ENCODE data around the gene TNNC1.
A peak's percentile ranks its signal among the peaks of the same experiment; 100 is the strongest.

Gene TNNC1

DNA sequence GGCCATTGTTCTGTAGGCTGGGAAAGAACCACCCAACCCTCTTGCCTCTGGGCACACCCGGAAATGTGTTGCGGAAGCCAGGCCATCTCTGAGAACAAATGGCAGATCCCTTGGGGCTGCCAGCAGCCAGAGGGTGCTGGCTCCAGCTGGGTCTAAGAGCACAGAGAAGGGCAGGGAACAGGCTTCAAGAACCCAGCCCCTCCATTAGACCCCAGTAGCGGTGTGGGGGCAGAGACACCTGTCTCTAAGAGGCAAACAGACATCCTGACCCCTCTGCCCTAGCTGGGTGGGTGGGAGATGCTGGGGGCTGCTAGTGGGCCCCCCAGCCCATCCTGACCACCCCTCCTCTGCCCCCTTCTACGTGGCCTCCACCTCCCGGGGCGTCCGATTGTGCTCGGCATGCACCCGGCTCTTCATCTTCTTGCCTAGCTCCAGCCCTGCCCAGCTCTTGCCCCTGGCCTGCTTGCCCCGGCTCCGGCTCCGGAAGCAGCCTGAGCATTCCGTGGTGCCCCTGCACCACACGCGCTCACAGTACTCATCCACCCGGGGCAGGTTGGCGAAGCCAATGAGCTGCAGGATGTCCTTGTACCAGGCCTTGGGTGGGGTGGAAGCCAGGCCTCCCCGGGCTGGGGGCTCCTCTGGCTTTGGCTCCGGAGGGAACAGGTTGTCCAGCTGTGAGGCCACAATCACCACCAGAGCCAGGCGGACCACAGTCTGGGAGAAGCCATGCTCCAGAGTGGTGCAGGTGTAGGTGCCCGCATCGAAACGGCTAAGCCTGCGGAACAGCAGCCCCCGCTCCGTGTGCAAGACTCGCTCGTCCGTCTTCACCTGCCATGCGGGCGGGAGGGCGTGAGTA is 18.4 kb downstream of the TNNC1 start:
- Histone ChIP-seq H3K4me3 (no peak overlapping the region), H3K27ac (peak overlapping the region in 2 of 21 experiments; percentile 4 to 69)

DNA sequence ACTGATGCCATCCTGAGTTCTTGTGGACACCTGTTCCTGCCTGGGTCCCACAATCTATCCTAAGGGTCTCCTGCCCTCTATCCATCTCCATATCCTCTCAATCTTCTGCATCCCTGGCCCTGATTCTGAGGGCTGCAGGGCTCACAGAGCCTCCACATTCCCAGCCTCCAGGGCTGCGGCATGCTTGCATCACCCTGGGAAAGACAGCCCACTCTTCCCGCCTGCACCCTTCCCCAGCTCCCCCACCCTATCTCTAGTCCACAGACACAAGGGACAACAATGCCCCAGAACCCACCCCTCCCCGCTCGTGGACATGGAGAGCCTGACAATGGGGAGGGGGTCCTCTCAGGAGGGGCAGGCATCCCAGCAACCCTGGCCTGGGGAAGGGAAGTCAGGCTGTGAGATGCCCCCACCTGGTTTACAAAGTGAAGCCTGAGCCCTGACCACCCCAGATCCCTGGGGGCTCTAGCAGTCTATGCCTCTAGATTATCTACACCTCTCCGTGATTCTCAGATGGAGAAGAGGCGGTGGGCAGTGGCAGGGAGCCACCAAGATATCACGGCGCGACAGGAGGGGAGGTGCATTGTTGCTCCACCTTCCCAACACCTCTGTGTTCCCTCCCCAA is 19.2 kb downstream of the TNNC1 start:
- Histone ChIP-seq H3K27ac (peak overlapping the region in 5 of 21 experiments; percentile 21 to 70 (median 63)), H3K4me3 (no peak overlapping the region)

DNA sequence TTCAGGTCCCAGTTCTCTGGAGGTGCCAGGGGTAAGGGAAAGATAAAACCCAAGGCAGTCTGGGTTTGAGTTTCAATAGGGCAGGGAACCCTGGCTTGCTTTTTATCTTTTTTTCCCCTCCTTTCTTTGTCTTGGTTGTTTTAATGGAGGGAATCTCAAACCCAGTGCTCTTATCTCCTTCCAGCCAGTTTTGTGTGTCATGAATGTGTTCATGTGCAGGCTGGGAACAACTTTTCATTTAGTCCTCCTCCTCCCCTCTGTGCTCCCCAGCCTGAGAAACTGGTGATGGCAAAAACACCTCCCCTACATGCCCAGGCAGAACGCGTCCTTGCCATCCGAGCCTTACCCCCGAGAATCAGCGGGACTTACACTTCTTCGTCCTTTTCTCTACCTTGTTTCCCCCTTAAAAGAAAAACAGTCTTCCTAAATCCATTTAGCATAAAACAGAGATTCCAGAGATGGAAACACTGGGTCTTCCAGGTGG is 19.8 kb downstream of the TNNC1 start:
- H3K27ac ChIP-seq = peak overlapping the region in 11 of 21 experiments; percentile 9 to 70 (median 51)
- no peak overlapping the region for H3K4me3 ChIP-seq

DNA sequence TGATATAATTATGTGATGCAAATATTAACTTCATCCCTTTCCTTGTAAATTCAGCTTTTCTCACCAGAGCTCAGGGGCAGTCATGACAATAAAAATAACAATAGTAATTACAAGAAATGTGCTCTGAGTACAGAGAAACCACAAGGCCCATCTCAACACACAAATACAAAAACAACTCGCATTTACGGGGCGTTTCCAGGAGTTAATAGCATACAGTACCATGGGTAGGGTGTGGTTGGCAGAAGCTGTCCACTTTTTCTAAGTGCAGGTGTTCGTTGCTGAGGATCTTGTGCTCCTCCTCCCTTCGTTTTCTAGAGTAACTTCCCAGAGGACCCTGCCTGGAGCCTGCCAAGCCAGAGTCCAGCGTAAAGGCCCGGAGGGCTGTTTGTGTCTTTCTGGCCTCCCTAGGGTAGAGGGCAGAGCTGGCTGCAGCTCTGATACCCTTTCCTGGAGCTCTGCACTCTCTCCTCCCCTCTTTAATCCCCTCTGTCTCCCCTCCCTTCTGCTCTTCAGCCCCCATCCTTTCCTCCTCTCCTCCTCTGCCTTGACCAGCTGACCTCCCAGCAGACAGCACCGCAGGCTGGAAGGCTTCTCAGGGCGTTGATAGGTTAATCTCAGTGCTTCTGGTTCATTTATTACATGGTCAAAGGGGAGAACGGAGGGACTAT is 20.4 kb downstream of the TNNC1 start:
- H3K27ac ChIP-seq = peak overlapping the region in 11 of 21 experiments; percentile 9 to 70 (median 51)

DNA sequence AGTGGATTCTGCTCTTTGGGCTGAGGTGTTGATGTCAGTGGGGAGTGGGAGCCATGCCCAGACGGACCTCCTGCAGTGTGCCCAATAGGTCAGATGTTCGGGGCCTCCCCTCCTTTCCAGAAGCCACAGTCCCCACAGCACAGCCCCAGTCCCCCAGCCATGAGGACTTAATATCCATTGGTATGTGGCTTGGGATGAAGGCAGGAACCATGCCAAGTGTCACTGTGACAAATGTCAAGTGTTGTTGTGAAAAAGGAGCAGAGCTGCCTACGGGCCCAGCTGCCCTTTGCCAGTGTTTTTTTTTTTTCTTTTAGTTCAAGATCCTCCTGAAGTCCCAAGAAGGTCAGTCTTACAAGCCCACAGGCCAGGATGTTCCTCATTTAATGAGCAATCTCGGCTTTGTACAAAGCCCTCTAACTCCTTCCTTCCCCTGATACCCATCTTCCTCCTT is 21.1 kb downstream of the TNNC1 start:
- peak overlapping the region in 8 of 21 experiments; percentile 6 to 70 (median 56) for H3K27ac ChIP-seq
- H3K4me3 ChIP-seq = no peak overlapping the region

More for the DNA sequence above, 20.4 kb downstream of the TNNC1 start:
- H3K4me3 ChIP-seq = no peak overlapping the region

DNA sequence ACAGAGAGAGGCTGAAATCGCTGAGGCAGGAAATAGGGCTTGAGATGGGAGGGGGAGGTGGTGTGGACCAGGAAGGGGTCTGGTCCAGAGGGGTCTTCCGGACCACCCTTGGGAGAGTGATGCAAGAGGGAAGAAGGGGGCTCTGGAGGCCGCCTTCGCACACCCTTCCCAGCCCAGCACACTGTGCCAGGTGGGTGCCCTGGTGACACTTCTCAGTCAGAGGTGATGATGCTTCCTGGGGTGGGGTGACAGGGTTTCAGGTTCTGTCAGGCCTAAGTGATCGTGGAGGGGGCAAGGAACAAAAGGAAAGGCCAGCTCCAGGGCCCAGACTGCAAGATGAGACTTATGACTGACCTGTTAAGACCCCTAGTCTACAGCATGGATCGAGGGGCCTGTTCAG is 21.6 kb downstream of the TNNC1 start:
- H3K4me3 ChIP-seq = no peak overlapping the region
- peak overlapping the region in 9 of 21 experiments; percentile 3 to 70 (median 51) for H3K27ac ChIP-seq

DNA sequence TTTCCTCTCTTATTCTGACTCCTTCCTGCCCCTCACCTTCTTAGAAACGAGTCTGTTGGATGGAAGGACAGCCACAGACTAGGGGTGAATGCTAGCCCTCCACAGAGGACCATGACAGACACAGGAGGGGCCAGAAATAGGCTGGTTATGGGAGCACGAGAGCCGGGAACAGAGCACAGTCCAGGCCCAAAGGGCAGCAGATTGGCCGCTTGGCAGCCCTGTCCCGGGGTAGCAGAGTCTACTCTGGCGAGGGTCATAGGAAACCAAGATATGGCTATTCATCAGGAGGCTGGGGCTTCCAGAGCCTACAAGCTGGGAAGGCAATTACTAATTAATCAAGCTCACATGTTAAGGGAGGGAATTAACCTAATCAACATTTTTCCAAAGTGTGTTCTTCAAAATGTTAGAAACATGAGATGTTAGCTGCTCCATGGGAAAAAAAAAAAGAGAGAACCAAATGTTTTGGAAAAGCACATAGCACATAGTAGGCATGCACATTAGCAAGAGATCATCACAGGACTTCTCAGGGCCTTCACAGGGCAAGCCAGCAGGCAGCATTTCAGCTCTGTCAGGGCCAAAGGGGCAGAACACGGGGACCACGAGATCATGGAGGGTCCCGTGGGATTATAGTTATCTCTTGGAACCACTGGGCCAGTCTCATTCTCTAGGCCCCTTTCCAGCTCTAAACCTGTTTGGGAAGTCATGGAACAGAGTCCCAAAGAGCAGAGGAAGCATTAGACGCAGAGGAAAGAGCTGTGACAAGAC is 22.2 kb downstream of the TNNC1 start:
- peak overlapping the region in 10 of 21 experiments; percentile 3 to 70 (median 46) for H3K27ac ChIP-seq

DNA sequence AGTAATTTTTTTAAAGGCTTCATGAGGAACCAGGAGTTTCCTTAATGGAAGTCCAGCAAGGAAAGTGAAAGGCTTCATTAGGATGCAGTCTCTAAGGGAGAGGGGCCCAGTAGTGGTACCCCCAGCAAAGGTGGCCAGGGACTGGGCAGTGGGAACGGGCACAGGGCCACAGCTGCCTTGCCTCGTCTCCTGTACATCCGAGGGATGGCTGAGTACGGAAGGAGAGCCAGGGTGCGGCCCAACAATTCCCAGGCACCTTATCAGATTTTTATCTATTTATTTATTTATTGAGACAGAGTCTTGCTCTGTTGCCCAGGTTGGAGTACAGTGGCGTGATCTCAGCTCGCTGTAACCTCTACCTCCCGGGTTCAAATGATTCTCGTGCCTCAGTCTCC is 23.4 kb downstream of the TNNC1 start:
- Histone ChIP-seq H3K27ac (peak overlapping the region in 1 of 21 experiments; percentile 35), H3K4me3 (no peak overlapping the region)

More for the DNA sequence above, 22.2 kb downstream of the TNNC1 start:
- no peak overlapping the region for H3K4me3 ChIP-seq

DNA sequence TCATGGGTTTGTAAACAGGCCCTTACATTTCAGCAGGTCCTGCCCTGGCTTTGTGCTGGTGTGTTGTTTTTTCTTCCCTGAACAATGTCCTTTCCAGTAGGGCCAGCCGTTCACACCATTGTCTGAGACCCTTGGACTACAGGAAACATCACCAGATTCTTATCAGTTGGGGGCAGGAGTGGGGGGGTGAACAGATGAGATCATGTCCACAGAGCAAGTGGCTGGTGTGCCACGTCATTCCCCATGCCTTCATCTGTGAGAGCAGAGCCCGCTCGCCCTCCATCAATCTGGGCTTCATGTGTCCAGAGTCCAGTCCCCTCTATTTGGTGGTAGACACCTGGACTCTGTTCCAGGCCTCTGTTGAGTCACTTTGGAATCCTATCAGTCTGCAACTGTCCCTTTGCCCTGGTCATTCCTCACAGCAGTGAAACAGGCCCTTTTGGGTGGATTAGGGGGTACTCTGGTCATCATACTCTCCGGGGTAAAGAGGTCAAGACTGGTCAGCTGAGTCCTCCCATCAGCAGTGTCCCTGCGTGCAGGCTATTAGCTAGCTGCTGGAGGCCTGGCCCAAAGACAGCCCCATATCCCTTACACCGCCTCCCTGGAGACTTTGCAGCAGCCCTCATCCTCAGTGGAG is 23.9 kb downstream of the TNNC1 start:
- Histone ChIP-seq H3K4me3 (no peak overlapping the region), H3K27ac (peak overlapping the region in 1 of 21 experiments; percentile 35)

DNA sequence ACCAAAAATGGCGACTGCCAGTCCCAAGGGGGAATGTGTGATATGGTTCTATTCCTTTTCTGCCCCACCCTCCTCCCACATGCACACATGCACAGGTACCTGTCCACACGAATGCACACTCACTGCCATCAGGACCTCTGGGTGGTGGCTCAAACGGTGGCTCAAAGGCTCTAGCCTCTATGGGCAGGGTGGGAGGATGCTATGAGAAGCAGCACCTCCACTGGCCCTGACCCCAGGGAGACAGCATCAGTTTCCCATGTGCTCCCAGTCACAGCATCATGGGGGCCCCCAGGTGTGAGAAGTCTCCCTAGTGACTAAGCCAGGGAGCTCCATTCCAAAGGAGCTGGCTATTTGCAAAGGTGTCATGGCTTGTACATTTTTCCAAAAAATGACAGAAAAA is 24.8 kb downstream of the TNNC1 start:
- peak overlapping the region in 2 of 21 experiments; percentile 14 for H3K27ac ChIP-seq
- H3K4me3 ChIP-seq = no peak overlapping the region

DNA sequence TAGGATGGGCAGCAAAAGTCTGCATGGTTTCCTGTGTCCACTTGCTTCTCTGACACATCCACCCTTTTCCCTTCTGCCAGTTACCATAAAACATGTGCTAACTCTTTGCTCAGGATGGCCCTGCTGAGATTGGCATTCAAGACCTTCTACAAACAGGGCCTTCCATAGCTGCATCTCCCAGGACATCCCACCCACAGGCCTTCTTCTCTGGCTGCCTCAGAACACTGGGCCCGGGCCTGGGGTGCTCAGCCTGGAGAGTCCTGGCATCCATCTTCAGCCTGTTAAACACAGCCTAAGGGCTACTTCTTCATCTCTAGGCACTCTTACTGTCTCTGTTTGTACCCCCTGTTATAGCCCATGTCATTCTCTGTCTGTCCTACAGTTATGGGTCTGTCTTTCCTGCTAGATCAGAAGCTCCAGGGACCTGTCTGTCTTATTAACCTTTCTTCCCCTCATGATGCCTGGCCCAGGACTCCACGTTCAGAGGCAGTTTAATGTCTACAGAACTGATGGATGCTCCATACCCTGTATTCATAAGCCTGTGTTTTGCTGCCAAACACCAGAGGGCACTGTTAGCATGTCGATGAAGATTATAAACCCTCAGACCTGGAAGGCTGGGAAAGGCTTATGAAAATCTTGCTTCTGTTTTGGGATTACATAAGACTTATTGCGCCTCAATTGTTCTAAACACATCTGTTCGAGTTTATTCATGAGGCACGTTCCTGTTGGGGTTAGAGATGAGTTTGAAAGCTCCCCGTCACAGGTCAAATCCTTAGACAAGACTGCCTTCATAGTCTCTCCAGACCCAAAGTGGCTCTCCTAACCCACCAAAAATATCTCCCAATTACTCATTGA is 25.5 kb downstream of the TNNC1 start:
- Histone ChIP-seq H3K4me3 (no peak overlapping the region), H3K27ac (peak overlapping the region in 2 of 21 experiments; percentile 14)

DNA sequence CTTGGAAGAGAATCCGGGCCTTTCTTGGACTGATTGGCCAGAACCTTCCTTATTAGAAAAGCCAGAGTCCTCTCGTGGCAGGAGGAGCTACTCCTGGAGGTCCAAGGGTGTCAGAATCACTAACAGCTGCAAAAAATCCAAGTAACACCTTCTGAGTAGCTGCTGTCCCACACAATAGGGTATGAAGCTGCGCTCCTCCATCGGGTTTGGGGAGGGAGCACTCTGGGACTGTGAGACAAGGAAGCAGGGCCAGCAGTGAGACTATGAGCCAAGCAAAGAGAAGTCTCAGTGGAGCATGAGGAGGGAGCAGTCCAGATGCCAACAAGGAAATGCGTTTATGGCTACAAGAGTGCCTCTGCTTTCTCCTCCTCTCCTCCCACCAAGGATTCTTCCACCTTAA is 30.7 kb downstream of the TNNC1 start:
- no peak overlapping the region for H3K27ac ChIP-seq
- no peak overlapping the region for H3K4me3 ChIP-seq

DNA sequence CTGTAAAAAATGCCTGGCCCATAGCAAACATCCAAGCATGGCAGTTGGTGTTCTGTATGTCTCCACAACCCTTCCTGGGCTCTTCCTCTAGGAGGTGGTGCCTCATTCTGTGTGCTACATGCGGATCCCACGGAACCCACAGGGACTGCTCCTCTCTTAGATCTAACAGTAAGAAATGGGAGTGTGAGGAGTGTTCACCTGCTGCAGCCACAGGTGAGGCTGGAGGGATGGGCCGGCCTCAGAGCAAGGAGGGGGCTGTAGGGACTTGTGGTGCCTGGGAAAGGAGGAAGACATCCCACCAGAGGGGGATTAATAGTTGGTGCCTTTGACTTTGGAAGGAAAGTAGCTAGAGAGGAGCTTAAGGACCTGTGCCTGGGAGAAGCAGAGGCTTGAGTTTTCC is 31.2 kb downstream of the TNNC1 start:
- H3K4me3 ChIP-seq = no peak overlapping the region
- no peak overlapping the region for H3K27ac ChIP-seq

DNA sequence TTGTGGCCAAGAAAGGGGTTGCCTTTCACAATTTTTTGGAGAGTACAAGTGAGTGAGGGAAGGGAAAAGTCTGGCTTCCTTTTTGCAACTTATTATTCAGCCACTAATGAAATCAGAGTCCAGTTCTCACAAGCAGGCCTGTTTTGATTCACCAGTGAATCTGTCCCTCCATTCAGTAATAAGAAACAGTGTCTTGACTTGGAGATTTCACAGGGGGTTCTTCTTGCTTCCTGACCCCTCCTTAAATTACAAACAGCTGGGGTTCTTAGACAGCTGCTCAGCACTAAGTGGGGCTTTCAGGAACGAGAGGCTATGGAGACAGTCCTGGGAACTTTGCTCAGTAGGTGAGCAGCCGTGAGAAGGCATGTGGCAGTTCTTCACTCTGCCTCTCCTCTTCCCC is 33.5 kb downstream of the TNNC1 start:
- H3K27ac ChIP-seq = peak overlapping the region in 1 of 21 experiments; percentile 38
- H3K4me3 ChIP-seq = no peak overlapping the region

DNA sequence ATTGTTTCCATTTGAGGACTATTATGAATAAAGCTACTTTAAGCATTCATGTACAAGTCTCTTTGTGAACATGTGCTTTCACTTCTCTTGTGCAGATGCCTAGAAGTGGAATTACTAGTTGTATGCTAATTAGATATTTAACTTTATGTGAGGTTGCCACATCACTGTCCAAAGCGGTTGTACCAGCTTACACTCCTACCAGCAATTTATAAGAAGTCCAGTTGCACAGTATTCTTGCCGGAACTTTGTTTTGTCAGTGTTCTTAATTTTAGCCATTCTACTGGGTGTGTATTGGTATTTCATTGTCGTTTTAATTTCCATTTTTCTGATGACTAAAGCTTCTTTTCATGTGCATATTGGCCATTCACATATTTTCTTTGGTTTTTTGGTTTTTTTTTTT is 38.0 kb downstream of the TNNC1 start:
- Histone ChIP-seq H3K27ac (no peak overlapping the region), H3K4me3 (no peak overlapping the region)

DNA sequence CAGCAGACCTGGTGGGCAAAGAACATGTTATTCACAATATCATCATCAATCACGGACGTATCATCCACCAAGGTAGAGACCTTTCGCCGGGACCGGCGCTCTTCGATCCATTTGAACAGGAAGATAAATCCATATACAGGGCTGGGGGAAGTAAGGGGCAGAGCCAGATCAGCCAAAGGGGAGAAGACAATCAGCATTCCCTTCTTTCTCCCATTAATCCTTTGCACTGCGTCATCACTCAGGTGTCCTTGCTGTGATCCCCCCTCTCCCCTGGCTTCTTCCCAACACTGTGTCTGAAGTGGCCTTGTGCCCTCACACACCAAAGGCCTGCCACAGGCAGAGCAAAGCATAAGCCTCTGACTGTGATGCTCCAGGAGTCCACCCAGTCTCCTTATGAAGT is 45.4 kb downstream of the TNNC1 start:
- H3K4me3 ChIP-seq = peak overlapping the region in 4 of 7 experiments; percentile 95 to 100 (median 96)
- H3K27ac ChIP-seq = peak overlapping the region in 7 of 21 experiments; percentile 84 to 100 (median 99)

DNA sequence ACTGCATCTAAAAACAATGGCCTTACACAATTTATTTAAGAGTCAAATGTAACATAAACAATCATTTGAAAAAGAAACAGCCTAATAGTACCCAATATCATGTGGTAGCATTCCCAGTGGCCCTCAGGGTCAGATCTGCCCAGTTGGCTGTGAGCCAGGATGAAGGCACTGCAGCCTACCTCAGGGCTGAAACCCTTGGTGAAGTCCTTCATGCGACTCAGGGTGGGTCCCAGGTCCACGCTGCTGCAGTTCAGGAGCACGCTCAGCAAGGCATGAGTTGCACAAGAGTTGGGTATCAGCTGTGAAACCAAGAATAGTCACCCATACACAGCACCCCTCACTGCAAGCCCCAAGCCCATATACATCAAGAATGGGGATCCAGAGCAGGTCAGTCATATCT is 46.1 kb downstream of the TNNC1 start:
- H3K4me3 ChIP-seq = peak overlapping the region in 1 of 7 experiments; percentile 95

More for the DNA sequence above, 46.1 kb downstream of the TNNC1 start:
- peak overlapping the region in 10 of 21 experiments; percentile 71 to 89 (median 78) for H3K27ac ChIP-seq
